ENCODE results near the gene SLC66A3. TPM values are rescaled to one million over a fixed set of nuclear protein-coding genes. Genes with fewer than 3 reads are reported as not detected.

Gene SLC66A3
- total RNA-seq, 1 experiment from 2014 or later = 19.2 TPM

- TF ChIP-seq, protein P1, sequence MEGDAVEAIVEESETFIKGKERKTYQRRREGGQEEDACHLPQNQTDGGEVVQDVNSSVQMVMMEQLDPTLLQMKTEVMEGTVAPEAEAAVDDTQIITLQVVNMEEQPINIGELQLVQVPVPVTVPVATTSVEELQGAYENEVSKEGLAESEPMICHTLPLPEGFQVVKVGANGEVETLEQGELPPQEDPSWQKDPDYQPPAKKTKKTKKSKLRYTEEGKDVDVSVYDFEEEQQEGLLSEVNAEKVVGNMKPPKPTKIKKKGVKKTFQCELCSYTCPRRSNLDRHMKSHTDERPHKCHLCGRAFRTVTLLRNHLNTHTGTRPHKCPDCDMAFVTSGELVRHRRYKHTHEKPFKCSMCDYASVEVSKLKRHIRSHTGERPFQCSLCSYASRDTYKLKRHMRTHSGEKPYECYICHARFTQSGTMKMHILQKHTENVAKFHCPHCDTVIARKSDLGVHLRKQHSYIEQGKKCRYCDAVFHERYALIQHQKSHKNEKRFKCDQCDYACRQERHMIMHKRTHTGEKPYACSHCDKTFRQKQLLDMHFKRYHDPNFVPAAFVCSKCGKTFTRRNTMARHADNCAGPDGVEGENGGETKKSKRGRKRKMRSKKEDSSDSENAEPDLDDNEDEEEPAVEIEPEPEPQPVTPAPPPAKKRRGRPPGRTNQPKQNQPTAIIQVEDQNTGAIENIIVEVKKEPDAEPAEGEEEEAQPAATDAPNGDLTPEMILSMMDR (conservative IDR thresholded peaks at IDR 0.05; ENCODE audit: low read depth, low read length) = no peak
- TF ChIP-seq EZH2phosphoT487 (IDR thresholded peaks at IDR 0.05; ENCODE audit: borderline replicate concordance, low read length) (no peak), EZH2 (IDR thresholded peaks at IDR 0.05; ENCODE audit: low read length, unreplicated experiment) (no peak)
- Histone ChIP-seq H2AFZ (ENCODE audit: low read length) (no peak overlapping the region), H3F3A (ENCODE audit: low read length, unreplicated experiment) (no peaks in the 10 kb centered on the region), H3K27ac (ENCODE audit: low read length) (no peak overlapping the region), H3K9ac (ENCODE audit: low read length) (no peak overlapping the region), H3K9me2 (replicated peaks; ENCODE audit: low read length) (no peaks in the 10 kb centered on the region), H3K4me3 (ENCODE audit: low read length) (no peak overlapping the region), H3K9me3 (ENCODE audit: low read length) (no peaks in the 10 kb centered on the region), H3K36me3 (ENCODE audit: low read depth, low read length) (no peaks in the 10 kb centered on the region), H3K79me2 (ENCODE audit: low read length) (no peaks in the 10 kb centered on the region), H3K4me2 (ENCODE audit: low read length) (no peak overlapping the region), H3K4me1 (ENCODE audit: insufficient read depth, low read length) (peaks cover 4% of the 10 kb centered on the region; the same call in 1 of the 2 replicates), H3K27me3 (ENCODE audit: low read length) (no peaks in the 10 kb centered on the region), H4K20me1 (ENCODE audit: low read length) (no peaks in the 10 kb centered on the region)
- intact Hi-C loops (cut with micrococcal nuclease) = no loop called here
- POLR2A ChIA-PET (ENCODE audit: unreplicated experiment) = no interaction called here
- CTCF ChIA-PET = no interaction called here
- DNase-seq = no peak
- no peak for ATAC-seq
- BruUV-seq (replicated peaks) = no TSS peak
Observed at GRCh38 chr2:11112870-11113428, 42.3 kb upstream of the SLC66A3 start.

- Histone ChIP-seq H3K4me3 (ENCODE audit: low read length) (no peak overlapping the region), H3K36me3 (ENCODE audit: low read depth, low read length) (no peaks in the 10 kb centered on the region), H4K20me1 (ENCODE audit: low read length) (no peaks in the 10 kb centered on the region), H2AFZ (ENCODE audit: low read length) (no peak overlapping the region), H3F3A (ENCODE audit: low read length, unreplicated experiment) (no peaks in the 10 kb centered on the region), H3K4me1 (ENCODE audit: insufficient read depth, low read length) (peaks cover 4% of the 10 kb centered on the region; the same call in 1 of the 2 replicates), H3K9me3 (ENCODE audit: low read length) (no peaks in the 10 kb centered on the region), H3K9me2 (replicated peaks; ENCODE audit: low read length) (no peaks in the 10 kb centered on the region), H3K9ac (ENCODE audit: low read length) (no peak overlapping the region), H3K27me3 (ENCODE audit: low read length) (no peaks in the 10 kb centered on the region), H3K27ac (ENCODE audit: low read length) (no peak overlapping the region), H3K4me2 (ENCODE audit: low read length) (no peak overlapping the region), H3K79me2 (ENCODE audit: low read length) (no peaks in the 10 kb centered on the region)
- TF ChIP-seq EZH2phosphoT487 (IDR thresholded peaks at IDR 0.05; ENCODE audit: borderline replicate concordance, low read length) (no peak), EZH2 (IDR thresholded peaks at IDR 0.05; ENCODE audit: low read length, unreplicated experiment) (no peak)
- TF ChIP-seq, protein P1 (conservative IDR thresholded peaks at IDR 0.05; ENCODE audit: low read depth, low read length) = no peak
- ChIA-PET CTCF (no interaction called here), POLR2A (ENCODE audit: unreplicated experiment) (no interaction called here)
- DNase-seq = no peak
- no TSS peak for BruUV-seq (replicated peaks)
- ATAC-seq = no peak
- intact Hi-C loops (cut with micrococcal nuclease) = no loop called here
Observed at GRCh38 chr2:11117776-11118175, 37.5 kb upstream of the SLC66A3 start.

GRCh38 chr2:11118761-11119160 lies 36.5 kb upstream of the SLC66A3 start:
- no peak overlapping the region for H3K9ac ChIP-seq (ENCODE audit: low read length)
- BruUV-seq (replicated peaks) = no TSS peak
- H2AFZ ChIP-seq (ENCODE audit: low read length) = no peak overlapping the region
- ChIA-PET POLR2A (ENCODE audit: unreplicated experiment) (no interaction called here), CTCF (no interaction called here)
- H3K9me2 ChIP-seq (replicated peaks; ENCODE audit: low read length) = no peaks in the 10 kb centered on the region
- no peak for TF ChIP-seq EZH2 (IDR thresholded peaks at IDR 0.05; ENCODE audit: low read length, unreplicated experiment)
- TF ChIP-seq, protein P1 (conservative IDR thresholded peaks at IDR 0.05; ENCODE audit: low read depth, low read length) = no peak
- H3K27ac ChIP-seq (ENCODE audit: low read length) = no peak overlapping the region
- no peak overlapping the region for H3K4me2 ChIP-seq (ENCODE audit: low read length)
- no peaks in the 10 kb centered on the region for H3K79me2 ChIP-seq (ENCODE audit: low read length)
- intact Hi-C loops (cut with micrococcal nuclease) = no loop called here
- DNase-seq (no peak), ATAC-seq (no peak)
- H3K36me3 ChIP-seq (ENCODE audit: low read depth, low read length) = no peaks in the 10 kb centered on the region
- no peaks in the 10 kb centered on the region for H3K9me3 ChIP-seq (ENCODE audit: low read length)
- H4K20me1 ChIP-seq (ENCODE audit: low read length) = no peaks in the 10 kb centered on the region
- no peaks in the 10 kb centered on the region for H3K27me3 ChIP-seq (ENCODE audit: low read length)
- H3F3A ChIP-seq (ENCODE audit: low read length, unreplicated experiment) = no peaks in the 10 kb centered on the region
- no peak overlapping the region for H3K4me3 ChIP-seq (ENCODE audit: low read length)
- H3K4me1 ChIP-seq (ENCODE audit: insufficient read depth, low read length) = peaks cover 4% of the 10 kb centered on the region; the same call in 1 of the 2 replicates
